Liver (tissue), 9 donors: ENCODE measurements around the gene SREK1IP1. TPM values are rescaled to one million over a fixed set of nuclear protein-coding genes. Genes with fewer than 3 reads are reported as not detected.
"Not testable (repeated sequence)": the region's sequence is repeated elsewhere in the genome, so short reads cannot be mapped to it uniquely, and the experiment has no call there.

Source experiments
- DNase-seq: peaks from one replicate; pipeline ENCODE4 v3.0.0-alpha.2; 2017; ENCODE audit warnings: low spot score
- H3K27ac ChIP-seq, 2 donors: one replicate each; pipeline ENCODE4 v1.7.0; 2013; ENCODE audit warnings: inconsistent platforms in 2 of 2, low read length in 2 of 2, control low read depth in 1 of 2, low read depth in 1 of 2, mild to moderate bottlenecking in 1 of 2
- H3K27me3 ChIP-seq, 4 donors: one replicate each; pipeline versions ENCODE4 v1.6.1 to v1.7.0; 2013; ENCODE audit warnings: low read length in 3 of 4, inconsistent platforms in 1 of 4, mild to moderate bottlenecking in 1 of 4, moderate library complexity in 1 of 4; ENCODE audit not compliant: control insufficient read depth in 4 of 4, insufficient read depth in 4 of 4
- H3K36me3 ChIP-seq, 4 donors: one replicate each; pipeline versions ENCODE4 v1.6.1 to v1.7.0; 2013; ENCODE audit warnings: low read length in 3 of 4, mild to moderate bottlenecking in 3 of 4, low read depth in 1 of 4, moderate library complexity in 1 of 4; ENCODE audit not compliant: control insufficient read depth in 4 of 4, insufficient read depth in 3 of 4
- H3K4me1 ChIP-seq, 4 donors: one replicate each; pipeline versions ENCODE4 v1.6.1 to v1.7.0; 2013; ENCODE audit warnings: low read length in 3 of 4, mild to moderate bottlenecking in 3 of 4, moderate library complexity in 1 of 4; ENCODE audit not compliant: control insufficient read depth in 4 of 4, insufficient read depth in 4 of 4
- H3K4me3 ChIP-seq, 3 donors: one replicate each; pipeline versions ENCODE4 v1.6.1 to v1.7.0; 2013; ENCODE audit warnings: low read length in 3 of 3, control low read depth in 1 of 3, low read depth in 1 of 3, mild to moderate bottlenecking in 1 of 3
- H3K9ac ChIP-seq, 2 donors: one replicate each; pipeline ENCODE4 v1.7.0; 2013; ENCODE audit warnings: low read length in 2 of 2, mild to moderate bottlenecking in 2 of 2, moderate library complexity in 2 of 2, control low read depth in 1 of 2, low read depth in 1 of 2
- H3K9me3 ChIP-seq, 4 donors: one replicate each; pipeline versions ENCODE4 v1.6.1 to v1.7.0; 2013; ENCODE audit warnings: low read length in 3 of 4; ENCODE audit not compliant: control insufficient read depth in 4 of 4
- EGR1 ChIP-seq, 2 donors: IDR thresholded peaks; 2 replicates each; pipeline ENCODE4 v1.6.1; 2016 to 2018; ENCODE audit warnings: antibody characterized with exemption in 2 of 2, low read depth in 2 of 2
- FOXA1 ChIP-seq: IDR thresholded peaks from 2 replicates; pipeline ENCODE4 v1.6.1; 2016; ENCODE audit warnings: antibody characterized with exemption
- FOXA2 ChIP-seq: IDR thresholded peaks from 2 replicates; pipeline ENCODE4 v1.6.1; 2016; ENCODE audit warnings: antibody characterized with exemption
- GABPA ChIP-seq, 2 donors: IDR thresholded peaks in 1 of 2; conservative IDR thresholded peaks in 1 of 2; 2 replicates each; pipeline ENCODE4 v1.6.1; 2016; ENCODE audit warnings: antibody characterized with exemption in 2 of 2, mild to moderate bottlenecking in 1 of 2, moderate library complexity in 1 of 2
- HNF4A ChIP-seq, 2 donors: conservative IDR thresholded peaks; 2 replicates each; pipeline ENCODE4 v1.6.1; 2016; ENCODE audit warnings: antibody characterized with exemption in 2 of 2, mild to moderate bottlenecking in 2 of 2
- HNF4G ChIP-seq: IDR thresholded peaks from 2 replicates; pipeline ENCODE4 v1.6.1; 2016; ENCODE audit warnings: antibody characterized with exemption
- JUND ChIP-seq, 2 donors: IDR thresholded peaks; 2 replicates each; pipeline ENCODE4 v1.6.1; 2016; ENCODE audit warnings: antibody characterized with exemption in 2 of 2
- NR2F2 ChIP-seq: IDR thresholded peaks from 2 replicates; pipeline ENCODE4 v1.6.1; 2016; ENCODE audit warnings: antibody characterized with exemption
- RAD21 ChIP-seq, 2 donors: IDR thresholded peaks; 2 replicates each; pipeline ENCODE4 v1.6.1; 2016; ENCODE audit warnings: antibody characterized with exemption in 2 of 2, mild to moderate bottlenecking in 2 of 2
- REST ChIP-seq: IDR thresholded peaks from 2 replicates; pipeline ENCODE4 v1.6.1; 2016; ENCODE audit warnings: antibody characterized with exemption, mild to moderate bottlenecking
- RXRA ChIP-seq, 2 donors: IDR thresholded peaks; 2 replicates each; pipeline ENCODE4 v1.6.1; 2017 to 2018; ENCODE audit warnings: antibody characterized with exemption in 2 of 2, mild to moderate bottlenecking in 1 of 2
- SP1 ChIP-seq: IDR thresholded peaks from 2 replicates; pipeline ENCODE4 v1.6.1; 2018; ENCODE audit warnings: antibody characterized with exemption, mild to moderate bottlenecking
- TAF1 ChIP-seq: conservative IDR thresholded peaks from 2 replicates; pipeline ENCODE4 v1.6.1; 2016; ENCODE audit warnings: antibody characterized with exemption, mild to moderate bottlenecking
- YY1 ChIP-seq: IDR thresholded peaks from 2 replicates; pipeline ENCODE4 v1.6.1; 2016; ENCODE audit warnings: antibody characterized with exemption, mild to moderate bottlenecking
- WGBS: extraction: QIAGEN DNeasy Blood & Tissue Kit; methylation state at CpG from one replicate; pipeline ENCODE4 v1.1.7; 2013; 5-methylcytosine and 5-hydroxymethylcytosine counted together
- polyA plus RNA-seq, 2 donors: library from polyadenylated mRNA; stranded (reverse) in 1 of 2; unstranded in 1 of 2; fragments of 200-250 nt in 1 of 2; fragments of >200 nt in 1 of 2; fragmentation: Nextera tagmentation in 1 of 2; extraction: Ambion mirVana in 1 of 2; gene quantifications; one replicate each; pipeline versions ENCODE4 v1.2.1 to v1.2.3, GENCODE V29; 2013 to 2015
- total RNA-seq, 2 donors: library from RNA; depleted of rRNA; stranded (reverse); fragments of >200 nt; gene quantifications; one replicate each; pipeline ENCODE4 v1.2.3, GENCODE V29; 2014
- TF ChIP-seq, protein P1 (sequence below): IDR thresholded peaks from 2 replicates; pipeline ENCODE4 v1.6.1; 2016; ENCODE audit warnings: antibody characterized with exemption
- TF ChIP-seq, protein P2 (sequence below): fragments of 150-350 bp; IDR thresholded peaks from 2 replicates; pipeline ENCODE4 v1.5.1; 2017; ENCODE audit warnings: improper control_type of control experiment, low read depth, low read length; ENCODE audit not compliant: missing input control
- donor health status: healthy.
- donor health status: healthy.
- donor health status: healthy.
- donor health status: healthy.
- donor health status: healthy.

Gene SREK1IP1
- total and polyA plus RNA-seq, 4 donors = 2.9 to 22.0 (median 7.8) TPM

DNA sequence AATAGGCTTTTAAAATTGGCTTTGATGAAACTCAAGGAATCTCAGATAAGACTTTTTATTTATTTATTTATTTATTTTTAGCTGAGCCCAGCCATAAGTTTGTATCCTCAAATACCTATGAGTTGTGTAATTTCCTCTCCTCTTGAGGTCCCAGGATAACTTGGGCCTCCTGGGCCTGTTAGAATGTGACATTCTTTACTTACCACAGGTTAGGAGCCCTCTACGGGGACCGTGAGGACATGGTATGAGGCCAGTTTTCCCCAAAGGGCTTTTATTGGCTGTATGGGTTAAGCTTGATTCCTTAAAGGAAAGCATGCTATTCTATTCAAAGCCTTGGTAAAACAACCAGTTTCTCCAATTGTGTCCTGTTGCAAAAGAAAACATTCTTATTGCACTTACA lies 61.3 kb downstream of the SREK1IP1 start:
- TF ChIP-seq FOXA2 (no peak), REST (no peak), GABPA (IDR thresholded peaks at IDR 0.05 in 1 of 2, conservative IDR thresholded peaks at IDR 0.05 in 1 of 2) (no peak), EGR1 (IDR thresholded peaks at IDR 0.05; ENCODE audit: low read depth in 2 of 2) (no peak), RXRA (IDR thresholded peaks at IDR 0.05) (no peak)
- TF ChIP-seq, protein P1, sequence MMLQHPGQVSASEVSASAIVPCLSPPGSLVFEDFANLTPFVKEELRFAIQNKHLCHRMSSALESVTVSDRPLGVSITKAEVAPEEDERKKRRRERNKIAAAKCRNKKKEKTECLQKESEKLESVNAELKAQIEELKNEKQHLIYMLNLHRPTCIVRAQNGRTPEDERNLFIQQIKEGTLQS = no peak
- H3K9me3 ChIP-seq = no peaks in the 10 kb centered on the region
- no peak overlapping the region for H3K9ac ChIP-seq
- DNase-seq = no peak
- H3K36me3 ChIP-seq = no peaks in the 10 kb centered on the region
- no peak overlapping the region for H3K27ac ChIP-seq
- H3K27me3 ChIP-seq = no peaks in the 10 kb centered on the region
- H3K4me3 ChIP-seq = no peak overlapping the region
- no peaks in the 10 kb centered on the region for H3K4me1 ChIP-seq
- 92% methylated on average over 2 of the region's 2 CpGs for WGBS

DNA sequence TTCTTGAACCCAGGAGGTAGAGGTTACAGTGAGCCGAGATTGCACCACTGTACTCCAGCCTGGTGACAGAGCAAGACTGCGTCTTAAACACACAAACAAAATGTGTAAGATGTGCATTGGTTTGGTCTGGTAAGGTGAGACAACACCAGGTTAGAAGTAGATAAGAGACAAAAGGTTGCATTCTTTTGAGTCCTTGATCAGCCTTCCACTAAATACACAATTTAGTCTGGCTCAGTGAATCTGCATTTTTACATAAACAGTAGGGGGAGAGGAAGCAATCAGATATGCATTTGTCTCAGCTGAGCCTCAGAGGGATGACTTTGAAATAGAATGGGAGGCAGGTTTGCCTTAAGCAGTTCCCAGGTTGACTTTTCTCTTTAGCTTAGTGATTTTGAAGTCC lies 62.4 kb downstream of the SREK1IP1 start:
- WGBS = 41% methylated on average over 2 of the region's 2 CpGs
- not testable (repeated sequence) for H3K9me3 ChIP-seq, H3K36me3 ChIP-seq, H3K27ac ChIP-seq, H3K9ac ChIP-seq, H3K4me1 ChIP-seq, DNase-seq, H3K27me3 ChIP-seq, H3K4me3 ChIP-seq

- H3K27ac ChIP-seq = no peak overlapping the region
- no peaks in the 10 kb centered on the region for H3K4me1 ChIP-seq
- no peak overlapping the region for H3K4me3 ChIP-seq
- TF ChIP-seq, protein P1 = no peak
- no peak for TF ChIP-seq NR2F2
- no peak for TF ChIP-seq JUND (IDR thresholded peaks at IDR 0.05)
- TF ChIP-seq, protein P2, sequence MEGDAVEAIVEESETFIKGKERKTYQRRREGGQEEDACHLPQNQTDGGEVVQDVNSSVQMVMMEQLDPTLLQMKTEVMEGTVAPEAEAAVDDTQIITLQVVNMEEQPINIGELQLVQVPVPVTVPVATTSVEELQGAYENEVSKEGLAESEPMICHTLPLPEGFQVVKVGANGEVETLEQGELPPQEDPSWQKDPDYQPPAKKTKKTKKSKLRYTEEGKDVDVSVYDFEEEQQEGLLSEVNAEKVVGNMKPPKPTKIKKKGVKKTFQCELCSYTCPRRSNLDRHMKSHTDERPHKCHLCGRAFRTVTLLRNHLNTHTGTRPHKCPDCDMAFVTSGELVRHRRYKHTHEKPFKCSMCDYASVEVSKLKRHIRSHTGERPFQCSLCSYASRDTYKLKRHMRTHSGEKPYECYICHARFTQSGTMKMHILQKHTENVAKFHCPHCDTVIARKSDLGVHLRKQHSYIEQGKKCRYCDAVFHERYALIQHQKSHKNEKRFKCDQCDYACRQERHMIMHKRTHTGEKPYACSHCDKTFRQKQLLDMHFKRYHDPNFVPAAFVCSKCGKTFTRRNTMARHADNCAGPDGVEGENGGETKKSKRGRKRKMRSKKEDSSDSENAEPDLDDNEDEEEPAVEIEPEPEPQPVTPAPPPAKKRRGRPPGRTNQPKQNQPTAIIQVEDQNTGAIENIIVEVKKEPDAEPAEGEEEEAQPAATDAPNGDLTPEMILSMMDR = no peak
- TF ChIP-seq HNF4G = no peak
- TF ChIP-seq YY1 = no peak
- no peak for TF ChIP-seq TAF1
- no peak for TF ChIP-seq RAD21 (IDR thresholded peaks at IDR 0.05)
- no peak for TF ChIP-seq SP1
- TF ChIP-seq REST = no peak
- TF ChIP-seq FOXA1 = no peak
- TF ChIP-seq HNF4A (conservative IDR thresholded peaks at IDR 0.05) = no peak
- no peaks in the 10 kb centered on the region for H3K9me3 ChIP-seq
- no peak for DNase-seq
- no peaks in the 10 kb centered on the region for H3K27me3 ChIP-seq
- no peaks in the 10 kb centered on the region for H3K36me3 ChIP-seq
- WGBS = 89% methylated on average over 4 of the region's 4 CpGs
- no peak overlapping the region for H3K9ac ChIP-seq
These were observed 67.7 kb downstream of the SREK1IP1 start for GRCh38 chr5:64700765-64701164.

- H3K9ac ChIP-seq, H3K27ac ChIP-seq, H3K9me3 ChIP-seq, H3K36me3 ChIP-seq, H3K4me1 ChIP-seq, H3K4me3 ChIP-seq, DNase-seq: not testable (repeated sequence)
- 87% methylated on average over 7 of the region's 7 CpGs for WGBS
- H3K27me3 ChIP-seq = peaks cover 0 to 10% (median 1%) of the 10 kb centered on the region in 4 donors
These were observed 72.1 kb downstream of the SREK1IP1 start for GRCh38 chr5:64696414-64696813.
